OCI-LY7 (cell line): ENCODE data around the gene VOPP1.

Source experiments
- CTCF ChIP-seq: fragments of 200-600 bp; sonication (generic); conservative IDR thresholded peaks from 2 replicates; pipeline ENCODE4 v1.5.1; 2014; ENCODE audit warnings: mild to moderate bottlenecking, antibody characterized with exemption, low read length, moderate library complexity, mixed read lengths
- EZH2phosphoT487 ChIP-seq: fragments of 200-600 bp; sonication (generic); IDR thresholded peaks from 2 replicates; pipeline ENCODE4 v1.6.1; 2018; ENCODE audit warnings: low read depth, borderline replicate concordance, mild to moderate bottlenecking, mixed run types, antibody characterized with exemption, low read length, moderate library complexity, mixed read lengths

GRCh38 chr7:55592492-55592891 lies 20.2 kb upstream of the VOPP1 start:
- TF ChIP-seq CTCF (no peak), EZH2phosphoT487 (no peak)
